ENCODE data around the gene NEK11.

- no peak for TF ChIP-seq GATA2 (IDR thresholded peaks at IDR 0.05; ENCODE audit: low read depth, low read length)
- no peak for TF ChIP-seq GATA3 (IDR thresholded peaks at IDR 0.05; ENCODE audit: low read depth, low read length)
These were observed 252.9 kb downstream of the NEK11 start for GRCh38 chr3:131279577-131279976.
